ENCODE results near the gene LMX1A. TPM values are rescaled to one million over a fixed set of nuclear protein-coding genes. Genes with fewer than 3 reads are reported as not detected.
A peak's percentile ranks its signal among the peaks of the same experiment; 100 is the strongest.

LMX1A gene
- total RNA-seq, 1 donor from 2014 or later, result not detected

- no peaks in the 10 kb centered on the region for H3K36me3 ChIP-seq (ENCODE audit: control insufficient read depth, insufficient read depth, low read length)
- no peak for TF ChIP-seq CTCF (IDR thresholded peaks at IDR 0.05; ENCODE audit: insufficient read depth, low read length, severe bottlenecking)
- no peak overlapping the region for H3K4me3 ChIP-seq (ENCODE audit: low read depth, low read length)
- no peak for DNase-seq (ENCODE audit: low read depth)
- H3K27me3 ChIP-seq (ENCODE audit: control insufficient read depth, insufficient read depth, low read length), result no peaks in the 10 kb centered on the region
- peak; percentile 88 for FAIRE-seq
These were observed 53.1 kb downstream of the LMX1A start for GRCh38 chr1:165303386-165303785.

GRCh38 chr1:165300400-165300903, 56.1 kb downstream of the LMX1A start:
- no peak for TF ChIP-seq CTCF (IDR thresholded peaks at IDR 0.05; ENCODE audit: insufficient read depth, low read length, severe bottlenecking)
- Histone ChIP-seq H3K36me3 (ENCODE audit: control insufficient read depth, insufficient read depth, low read length) (no peaks in the 10 kb centered on the region), H3K4me3 (ENCODE audit: low read depth, low read length) (no peak overlapping the region), H3K27me3 (ENCODE audit: control insufficient read depth, insufficient read depth, low read length) (no peaks in the 10 kb centered on the region)
- DNase-seq (ENCODE audit: low read depth), result no peak
- FAIRE-seq, result no peak

GRCh38 chr1:165298203-165298820, 58.2 kb downstream of the LMX1A start:
- no peak for FAIRE-seq
- H3K36me3 ChIP-seq (ENCODE audit: control insufficient read depth, insufficient read depth, low read length), result no peaks in the 10 kb centered on the region
- H3K27me3 ChIP-seq (ENCODE audit: control insufficient read depth, insufficient read depth, low read length), result no peaks in the 10 kb centered on the region
- H3K4me3 ChIP-seq (ENCODE audit: low read depth, low read length), result no peak overlapping the region
- no peak for DNase-seq (ENCODE audit: low read depth)
- no peak for TF ChIP-seq CTCF (IDR thresholded peaks at IDR 0.05; ENCODE audit: insufficient read depth, low read length, severe bottlenecking)

- no peak overlapping the region for H3K4me3 ChIP-seq (ENCODE audit: low read depth, low read length)
- no peaks in the 10 kb centered on the region for H3K36me3 ChIP-seq (ENCODE audit: control insufficient read depth, insufficient read depth, low read length)
- no peaks in the 10 kb centered on the region for H3K27me3 ChIP-seq (ENCODE audit: control insufficient read depth, insufficient read depth, low read length)
- no peak for TF ChIP-seq CTCF (IDR thresholded peaks at IDR 0.05; ENCODE audit: insufficient read depth, low read length, severe bottlenecking)
- FAIRE-seq (peak; percentile 7), DNase-seq (ENCODE audit: low read depth) (no peak)
These were observed 60.3 kb downstream of the LMX1A start for GRCh38 chr1:165296205-165296604.

DNA sequence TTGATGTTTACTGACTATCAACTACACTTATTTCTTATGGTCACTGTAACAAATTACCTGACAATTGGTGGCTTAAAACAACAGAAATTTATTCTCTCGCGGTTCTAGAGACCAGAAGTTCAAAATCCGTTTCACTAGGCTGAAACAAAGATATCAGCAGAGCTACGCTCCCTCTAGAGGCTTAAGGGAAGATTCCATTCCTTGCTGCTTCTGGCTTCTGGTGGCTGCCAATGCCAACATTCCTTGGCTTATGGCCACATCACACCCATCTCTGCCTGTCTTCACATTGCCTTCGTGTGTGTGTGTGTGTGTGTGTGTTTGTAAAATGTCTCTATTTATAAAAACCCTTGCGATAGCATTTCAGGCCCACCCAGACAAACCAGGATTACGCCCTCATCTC, 66.4 kb downstream of the LMX1A start:
- FAIRE-seq (no peak), DNase-seq (ENCODE audit: low read depth) (no peak)
- H3K27me3 ChIP-seq (ENCODE audit: control insufficient read depth, insufficient read depth, low read length), result no peaks in the 10 kb centered on the region
- H3K4me3 ChIP-seq (ENCODE audit: low read depth, low read length), result no peak overlapping the region
- H3K36me3 ChIP-seq (ENCODE audit: control insufficient read depth, insufficient read depth, low read length), result no peaks in the 10 kb centered on the region
- no peak for TF ChIP-seq CTCF (IDR thresholded peaks at IDR 0.05; ENCODE audit: insufficient read depth, low read length, severe bottlenecking)

DNA sequence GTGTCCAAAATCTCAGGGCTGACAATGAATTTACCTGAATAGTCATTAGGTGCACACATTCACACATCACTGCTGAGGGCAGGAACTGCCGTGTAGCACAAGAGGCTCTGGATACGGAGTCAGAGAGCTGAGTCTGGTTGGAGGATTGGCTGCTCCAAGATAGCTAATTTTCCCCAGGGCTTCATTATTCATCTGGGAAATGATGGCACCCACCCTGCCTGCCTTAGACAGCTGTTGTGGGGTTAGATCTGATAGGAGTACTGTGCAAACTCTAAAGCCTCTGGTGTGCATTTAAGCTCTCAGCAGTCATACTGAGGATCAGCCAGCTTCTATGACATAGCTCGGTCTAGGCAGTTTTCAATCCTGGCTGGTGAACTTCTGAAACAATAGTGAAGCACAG, 67.0 kb downstream of the LMX1A start:
- Histone ChIP-seq H3K27me3 (ENCODE audit: control insufficient read depth, insufficient read depth, low read length) (no peaks in the 10 kb centered on the region), H3K36me3 (ENCODE audit: control insufficient read depth, insufficient read depth, low read length) (no peaks in the 10 kb centered on the region), H3K4me3 (ENCODE audit: low read depth, low read length) (no peak overlapping the region)
- FAIRE-seq (no peak), DNase-seq (ENCODE audit: low read depth) (no peak)
- no peak for TF ChIP-seq CTCF (IDR thresholded peaks at IDR 0.05; ENCODE audit: insufficient read depth, low read length, severe bottlenecking)

Data from bronchial epithelial cell (primary cell).